Measurements from ENCODE around the gene MAST2.
"Not testable (repeated sequence)": the region's sequence is repeated elsewhere in the genome, so short reads cannot be mapped to it uniquely, and the experiment has no call there.

MAST2 gene

DNA sequence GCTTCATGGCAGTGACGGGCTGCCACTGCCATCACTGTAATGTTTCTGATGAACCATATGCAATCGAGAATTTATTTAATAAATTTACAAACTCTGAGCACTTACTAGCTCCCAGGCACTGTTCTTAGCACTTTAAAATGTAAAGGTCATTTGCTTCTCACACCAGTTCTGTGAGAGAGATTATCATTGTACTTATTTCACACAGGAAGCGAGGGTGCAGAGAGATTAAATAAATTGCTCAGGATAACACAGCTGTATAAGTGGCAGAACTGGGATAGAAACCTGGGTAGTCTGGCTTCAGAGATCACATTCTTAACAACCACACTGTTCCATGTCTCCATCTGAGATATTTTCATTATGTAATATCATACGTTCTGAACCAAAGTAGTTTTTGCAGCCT lies 119.9 kb downstream of the MAST2 start:
- Mint-ChIP-seq H3K27me3 (no peaks in the 10 kb centered on the region), H3K9me3 (no peaks in the 10 kb centered on the region), H3K4me1 (peaks cover 14% of the 10 kb centered on the region), H3K27ac (no peak overlapping the region), H3K36me3 (peaks cover 8% of the 10 kb centered on the region), H3K4me3 (no peak overlapping the region)
- ATAC-seq, result no peak

DNA sequence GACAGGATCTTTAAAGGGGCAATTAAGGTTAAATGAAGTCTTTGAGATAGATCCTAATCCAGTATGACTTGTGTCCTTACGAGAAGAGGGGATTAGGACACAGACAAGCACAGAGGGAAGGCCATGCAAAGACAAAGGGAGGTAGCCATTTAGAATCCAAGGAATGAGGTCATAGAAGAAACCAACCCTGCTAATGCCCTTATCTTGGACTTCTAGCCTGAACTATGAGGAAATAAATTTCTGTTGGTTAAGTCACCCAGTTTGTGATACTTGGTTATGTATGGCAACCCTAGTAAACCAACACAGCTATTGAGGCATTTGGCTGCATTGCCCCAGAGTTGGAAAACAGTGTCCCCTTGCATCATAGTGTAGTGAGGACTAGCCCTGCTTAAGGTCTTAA lies 121.3 kb downstream of the MAST2 start:
- no peaks in the 10 kb centered on the region for H3K27me3 Mint-ChIP-seq
- H3K36me3 Mint-ChIP-seq, result peaks cover 8% of the 10 kb centered on the region
- H3K27ac Mint-ChIP-seq, result no peak overlapping the region
- no peak for ATAC-seq
- H3K4me1 Mint-ChIP-seq, result peaks cover 24% of the 10 kb centered on the region
- no peak overlapping the region for H3K4me3 Mint-ChIP-seq
- H3K9me3 Mint-ChIP-seq, result no peaks in the 10 kb centered on the region

DNA sequence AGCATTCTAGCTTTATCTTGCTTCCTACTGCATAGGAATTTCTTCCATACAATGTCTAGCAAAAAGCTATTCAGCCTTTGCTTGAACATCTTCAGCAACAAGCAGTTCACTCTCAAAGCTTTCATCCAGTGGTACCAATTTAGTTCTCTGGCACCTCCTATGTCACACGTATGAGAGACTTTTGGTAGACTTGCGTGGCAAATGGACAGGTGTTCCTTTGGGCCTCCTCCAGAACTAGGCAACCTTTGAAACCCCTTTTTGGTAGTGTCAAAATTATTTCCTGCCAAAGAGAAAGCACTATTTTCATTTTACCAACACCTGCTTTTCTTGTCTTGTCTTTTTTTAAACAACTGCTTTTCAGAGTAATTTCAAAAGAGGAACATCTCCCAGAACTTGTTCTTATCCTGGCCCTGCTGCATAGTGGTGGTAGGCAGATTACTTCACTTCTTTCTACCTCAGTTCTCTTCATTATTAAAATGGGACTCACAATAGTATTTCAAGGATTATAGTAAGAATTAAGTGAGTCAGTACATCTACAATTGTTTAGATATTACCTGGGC lies 122.4 kb downstream of the MAST2 start:
- Mint-ChIP-seq H3K27me3 (no peaks in the 10 kb centered on the region), H3K4me1 (peaks cover 24% of the 10 kb centered on the region), H3K36me3 (peaks cover 8% of the 10 kb centered on the region), H3K27ac (no peak overlapping the region), H3K4me3 (no peak overlapping the region), H3K9me3 (no peaks in the 10 kb centered on the region)
- ATAC-seq, result no peak

DNA sequence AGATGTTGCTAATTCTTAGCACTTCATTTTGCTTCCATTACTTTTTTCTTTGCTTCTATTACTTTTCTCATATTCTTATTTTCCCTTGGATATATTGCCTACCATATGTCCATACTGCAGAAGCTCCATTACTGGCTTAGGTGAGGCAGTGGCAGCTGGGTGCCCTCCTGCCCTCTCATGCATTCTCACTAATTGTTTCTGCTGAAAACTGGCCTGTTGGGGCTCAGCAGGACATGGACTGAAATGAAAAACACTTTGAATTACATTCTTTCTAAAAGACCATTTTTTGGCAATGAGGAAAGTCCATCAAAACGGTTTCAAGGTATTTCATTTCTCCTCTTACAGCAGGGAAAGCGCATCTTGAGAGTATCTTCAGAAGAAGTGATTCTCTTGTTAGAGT lies 122.9 kb downstream of the MAST2 start:
- Mint-ChIP-seq H3K9me3 (no peaks in the 10 kb centered on the region), H3K4me3 (no peak overlapping the region), H3K36me3 (peaks cover 6% of the 10 kb centered on the region), H3K27ac (no peak overlapping the region), H3K4me1 (peaks cover 24% of the 10 kb centered on the region), H3K27me3 (no peaks in the 10 kb centered on the region)
- no peak for ATAC-seq

DNA sequence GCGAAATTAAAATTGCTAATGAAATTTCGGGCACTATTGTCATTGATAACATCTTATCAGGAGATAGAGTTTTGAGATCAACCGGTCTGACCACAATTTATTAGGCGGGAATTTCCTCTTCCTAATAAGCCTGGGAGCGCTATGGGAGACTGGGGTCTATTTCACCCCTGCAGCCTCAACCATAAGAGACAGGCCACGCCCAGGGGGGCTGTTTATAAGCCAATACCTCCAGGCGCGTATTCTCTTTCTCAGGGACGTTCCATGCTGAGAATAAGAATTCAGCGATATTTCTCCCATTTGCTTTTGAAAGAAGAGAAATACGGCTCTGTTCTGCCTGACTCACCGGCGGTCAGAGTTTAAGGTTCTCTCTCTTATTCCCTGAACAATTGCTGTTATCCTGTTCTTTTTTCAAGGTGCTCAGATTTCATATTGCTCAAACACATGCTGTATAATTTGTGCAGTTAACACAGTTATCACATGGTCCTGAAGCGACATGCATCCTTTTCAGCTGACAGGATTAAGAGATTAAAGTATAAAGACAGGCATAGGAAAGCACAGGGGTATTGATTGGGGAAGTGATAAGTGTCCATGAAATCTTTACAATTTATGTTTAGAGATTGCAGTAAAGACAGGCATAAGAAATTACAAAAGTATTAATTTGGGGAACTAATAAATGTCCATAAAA lies 124.0 kb downstream of the MAST2 start:
- H3K36me3 Mint-ChIP-seq, H3K27ac Mint-ChIP-seq, H3K27me3 Mint-ChIP-seq, H3K9me3 Mint-ChIP-seq, H3K4me3 Mint-ChIP-seq, ATAC-seq: not testable (repeated sequence)
- H3K4me1 Mint-ChIP-seq, result peaks cover 24% of the 10 kb centered on the region

DNA sequence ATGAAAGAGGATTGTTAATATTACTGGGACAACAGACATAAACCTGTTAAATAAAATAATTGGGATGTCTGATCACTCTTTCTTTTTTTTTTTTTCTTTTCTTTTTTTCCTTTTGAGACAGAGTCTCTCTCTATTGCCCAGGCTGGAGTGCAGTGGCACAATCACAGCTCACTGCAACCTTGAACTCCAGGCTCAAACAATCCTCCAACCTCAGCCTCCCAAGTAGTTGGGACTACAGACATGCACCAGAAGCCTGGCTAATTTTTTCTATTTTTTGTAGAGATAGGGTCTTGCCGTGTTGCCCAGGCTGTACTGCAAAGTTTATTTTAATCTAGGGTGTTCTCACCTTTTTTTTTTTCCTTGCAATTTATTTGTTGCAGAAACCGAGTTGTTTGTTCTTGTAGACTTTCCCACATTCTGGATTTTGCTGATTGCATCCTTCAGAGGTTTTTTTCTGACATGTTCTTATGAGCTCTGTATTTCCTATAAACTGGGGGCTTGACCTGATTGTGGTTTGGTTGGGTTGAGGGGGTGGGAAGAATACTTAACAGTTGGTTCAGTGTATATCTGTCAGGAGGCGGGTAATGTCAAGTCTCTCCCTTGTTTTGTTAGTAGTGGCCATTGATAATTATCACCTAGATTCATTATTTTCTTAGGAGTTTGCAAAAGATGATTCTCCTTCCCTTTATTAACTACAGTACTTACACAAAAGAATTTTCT lies 125.2 kb downstream of the MAST2 start:
- H3K4me3 Mint-ChIP-seq, result no peak overlapping the region
- peaks cover 24% of the 10 kb centered on the region for H3K4me1 Mint-ChIP-seq
- H3K27me3 Mint-ChIP-seq, result no peaks in the 10 kb centered on the region
- H3K36me3 Mint-ChIP-seq, result no peaks in the 10 kb centered on the region
- ATAC-seq, result no peak
- no peak overlapping the region for H3K27ac Mint-ChIP-seq
- no peaks in the 10 kb centered on the region for H3K9me3 Mint-ChIP-seq

DNA sequence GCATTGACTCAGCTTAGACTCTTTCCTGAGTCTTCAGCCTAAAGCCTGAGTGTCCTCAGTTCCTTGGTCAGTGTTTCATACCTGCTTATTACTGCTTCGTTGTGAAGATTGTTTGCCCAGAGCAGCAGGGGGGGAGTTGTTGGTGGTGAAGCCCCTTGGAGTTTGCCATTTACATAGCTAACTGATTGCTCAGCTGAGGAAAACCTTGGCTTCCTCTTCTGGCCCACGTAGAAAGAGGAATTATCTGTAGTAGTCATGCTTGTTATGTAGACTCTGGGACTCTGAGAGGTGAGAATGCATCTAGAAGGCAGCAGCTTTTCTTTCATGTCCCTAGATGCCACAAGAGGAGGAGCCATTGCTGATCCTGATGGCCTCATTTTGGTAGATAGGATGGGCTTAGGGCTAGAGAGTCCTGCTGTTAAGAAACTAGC lies 125.9 kb downstream of the MAST2 start:
- Mint-ChIP-seq H3K27me3 (no peaks in the 10 kb centered on the region), H3K36me3 (no peaks in the 10 kb centered on the region), H3K9me3 (no peaks in the 10 kb centered on the region), H3K27ac (no peak overlapping the region), H3K4me3 (no peak overlapping the region), H3K4me1 (peaks cover 24% of the 10 kb centered on the region)
- ATAC-seq, result peak; percentile 27

DNA sequence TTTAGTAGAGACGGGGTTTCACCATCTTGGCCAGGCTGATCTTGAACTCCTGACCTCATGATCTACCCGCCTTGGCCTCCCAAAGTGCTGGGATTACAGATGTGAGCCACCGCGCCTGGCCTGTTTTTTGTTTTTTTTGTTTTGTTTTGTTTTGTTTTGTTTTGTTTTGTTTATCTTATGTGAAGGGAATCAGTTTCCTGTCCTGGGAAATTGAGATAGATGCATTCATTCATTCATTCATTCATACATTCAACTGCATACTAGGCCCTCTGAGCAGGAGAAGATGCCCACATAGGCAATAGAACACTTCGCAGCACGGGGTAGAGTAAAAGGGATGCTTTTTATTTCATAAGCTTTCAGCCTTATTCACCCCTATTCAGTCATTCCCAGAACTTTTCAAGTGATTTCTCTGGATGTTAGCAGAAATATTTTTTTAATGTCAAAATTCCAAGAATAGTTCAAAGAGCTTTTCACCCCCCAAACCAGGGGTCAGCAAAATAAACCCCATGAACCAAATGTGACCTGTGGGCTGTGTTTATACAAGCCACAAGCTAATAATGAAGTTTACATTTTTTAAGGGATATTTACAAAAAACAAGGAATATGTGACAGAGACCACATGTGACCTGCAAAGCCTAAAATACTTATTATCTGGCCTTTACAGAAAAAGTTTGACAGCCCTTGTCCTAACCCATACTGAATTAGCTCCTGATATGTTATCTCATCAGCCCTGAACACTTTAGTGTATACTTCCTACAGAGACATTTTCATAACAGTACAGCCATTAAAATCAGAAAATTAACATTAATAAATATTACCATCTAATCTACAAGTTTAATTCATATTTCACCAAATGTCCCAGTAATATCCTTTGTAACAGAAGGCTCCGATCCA lies 127.1 kb downstream of the MAST2 start:
- H3K4me1 Mint-ChIP-seq, result peaks cover 28% of the 10 kb centered on the region
- no peaks in the 10 kb centered on the region for H3K27me3 Mint-ChIP-seq
- no peaks in the 10 kb centered on the region for H3K9me3 Mint-ChIP-seq
- no peak overlapping the region for H3K27ac Mint-ChIP-seq
- no peak for ATAC-seq
- no peak overlapping the region for H3K4me3 Mint-ChIP-seq
- H3K36me3 Mint-ChIP-seq, result no peaks in the 10 kb centered on the region

DNA sequence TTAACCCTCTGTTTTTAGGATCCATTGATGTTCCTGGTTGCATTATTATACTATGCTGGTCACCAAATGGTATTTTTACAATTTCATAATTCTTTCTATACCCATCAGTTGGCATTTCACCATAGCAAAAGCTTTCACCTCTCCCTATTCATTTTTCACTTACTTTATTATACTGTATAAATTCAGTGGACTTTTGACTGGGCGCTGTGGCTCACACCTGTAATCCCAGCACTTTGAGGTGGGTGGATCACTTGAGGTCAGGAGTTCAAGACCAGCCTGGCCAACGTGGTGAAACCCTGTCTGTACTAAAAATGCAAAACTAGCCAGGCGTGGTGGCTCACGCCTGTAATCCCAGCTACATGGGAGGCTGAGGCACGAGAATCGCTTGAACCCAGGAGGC lies 128.8 kb downstream of the MAST2 start:
- H3K9me3 Mint-ChIP-seq, H3K36me3 Mint-ChIP-seq, H3K27me3 Mint-ChIP-seq, ATAC-seq, H3K27ac Mint-ChIP-seq, H3K4me3 Mint-ChIP-seq: not testable (repeated sequence)
- H3K4me1 Mint-ChIP-seq, result peaks cover 32% of the 10 kb centered on the region

DNA sequence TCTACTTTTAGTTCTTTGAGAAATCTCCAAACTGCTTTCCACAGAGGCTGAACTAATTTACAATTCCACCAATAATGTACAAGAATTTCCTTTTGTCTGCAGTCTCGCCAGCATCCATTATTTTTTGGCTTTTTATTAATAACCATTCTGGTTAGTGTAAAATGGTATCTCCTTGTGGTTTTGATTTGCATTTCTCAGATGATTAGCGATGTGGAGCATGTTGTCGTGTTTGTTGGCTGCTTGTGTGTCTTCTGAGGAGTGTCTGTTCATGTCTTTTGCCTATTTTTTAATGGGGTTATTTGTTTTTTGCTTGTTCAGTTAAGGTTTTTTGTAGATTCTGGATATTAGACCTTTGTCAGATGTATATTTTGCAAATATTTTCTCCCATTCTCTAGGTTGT lies 131.5 kb downstream of the MAST2 start:
- H3K9me3 Mint-ChIP-seq, result no peaks in the 10 kb centered on the region
- H3K27ac Mint-ChIP-seq, result no peak overlapping the region

DNA sequence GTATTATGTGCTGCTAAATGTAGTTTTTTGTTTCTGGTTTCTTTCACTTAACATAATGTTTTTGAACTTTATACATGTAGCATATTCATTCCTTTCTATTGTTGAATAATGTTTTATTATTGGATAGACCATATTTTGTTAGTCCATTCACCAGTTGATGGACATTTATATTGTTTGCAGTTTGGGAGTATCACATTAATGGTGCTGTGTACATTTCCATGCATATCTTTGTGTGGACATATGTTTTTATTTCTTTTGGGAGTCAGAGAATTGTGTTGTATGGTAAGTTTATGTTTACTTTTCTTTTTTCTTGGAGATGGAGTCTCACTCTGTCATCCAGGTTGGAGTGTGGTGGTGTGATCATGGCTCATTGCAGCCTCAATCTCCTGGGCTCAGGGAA lies 134.6 kb downstream of the MAST2 start:
- no peak overlapping the region for H3K27ac Mint-ChIP-seq
- H3K4me3 Mint-ChIP-seq, result no peak overlapping the region
- ATAC-seq, result no peak
- H3K9me3 Mint-ChIP-seq, result peaks cover 4% of the 10 kb centered on the region
- no peaks in the 10 kb centered on the region for H3K27me3 Mint-ChIP-seq
- peaks cover 23% of the 10 kb centered on the region for H3K4me1 Mint-ChIP-seq
- peaks cover 26% of the 10 kb centered on the region for H3K36me3 Mint-ChIP-seq

More for the DNA sequence above, 131.5 kb downstream of the MAST2 start:
- Mint-ChIP-seq H3K4me1 (peaks cover 23% of the 10 kb centered on the region), H3K36me3 (peaks cover 10% of the 10 kb centered on the region), H3K27me3 (no peaks in the 10 kb centered on the region), H3K4me3 (no peak overlapping the region)
- ATAC-seq, result no peak

DNA sequence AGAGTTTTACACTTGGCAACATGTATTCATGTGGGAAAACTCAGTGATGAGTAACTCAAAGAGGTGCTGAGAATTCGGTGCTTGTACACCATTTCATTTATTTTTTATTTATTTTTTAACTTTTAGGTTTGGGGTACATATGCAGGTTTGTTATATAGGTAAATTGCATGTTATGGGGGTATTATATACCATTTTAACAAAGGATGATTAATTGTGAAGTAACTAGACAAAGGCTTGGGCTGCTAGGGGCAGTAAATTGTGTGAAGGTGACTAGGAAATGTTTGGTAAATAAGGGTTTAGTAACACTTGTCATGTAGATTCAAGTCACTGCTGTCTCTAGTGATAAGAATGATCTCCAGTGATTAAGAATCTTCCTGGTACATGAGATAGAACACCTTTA lies 139.0 kb downstream of the MAST2 start:
- ATAC-seq, result no peak
- H3K27me3 Mint-ChIP-seq, result no peaks in the 10 kb centered on the region
- H3K4me1 Mint-ChIP-seq, result no peaks in the 10 kb centered on the region
- peaks cover 35% of the 10 kb centered on the region for H3K36me3 Mint-ChIP-seq
- H3K4me3 Mint-ChIP-seq, result no peak overlapping the region
- H3K27ac Mint-ChIP-seq, result no peak overlapping the region
- peaks cover 5% of the 10 kb centered on the region for H3K9me3 Mint-ChIP-seq

DNA sequence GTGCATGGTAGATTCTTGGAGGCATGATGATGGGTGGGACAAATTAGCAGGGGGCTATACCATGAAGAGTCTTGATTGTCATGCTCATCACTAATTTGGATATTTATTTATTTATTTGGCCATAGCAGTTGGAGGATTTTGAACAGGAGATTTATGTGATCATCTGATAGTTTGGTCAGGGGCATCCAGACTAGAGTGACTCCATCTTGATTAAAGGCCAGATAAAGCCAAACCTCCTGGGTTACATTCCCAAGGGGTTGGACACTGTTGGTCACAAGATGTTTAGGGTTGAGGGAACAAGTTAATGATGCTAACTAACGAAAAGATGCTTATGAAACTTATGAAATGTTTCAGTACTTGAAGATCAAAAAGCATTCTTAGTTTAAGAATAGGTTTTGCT lies 139.8 kb downstream of the MAST2 start:
- ATAC-seq, result no peak
- Mint-ChIP-seq H3K4me1 (no peaks in the 10 kb centered on the region), H3K9me3 (peaks cover 5% of the 10 kb centered on the region), H3K27ac (no peak overlapping the region), H3K4me3 (no peak overlapping the region), H3K27me3 (no peaks in the 10 kb centered on the region), H3K36me3 (peaks cover 30% of the 10 kb centered on the region)

DNA sequence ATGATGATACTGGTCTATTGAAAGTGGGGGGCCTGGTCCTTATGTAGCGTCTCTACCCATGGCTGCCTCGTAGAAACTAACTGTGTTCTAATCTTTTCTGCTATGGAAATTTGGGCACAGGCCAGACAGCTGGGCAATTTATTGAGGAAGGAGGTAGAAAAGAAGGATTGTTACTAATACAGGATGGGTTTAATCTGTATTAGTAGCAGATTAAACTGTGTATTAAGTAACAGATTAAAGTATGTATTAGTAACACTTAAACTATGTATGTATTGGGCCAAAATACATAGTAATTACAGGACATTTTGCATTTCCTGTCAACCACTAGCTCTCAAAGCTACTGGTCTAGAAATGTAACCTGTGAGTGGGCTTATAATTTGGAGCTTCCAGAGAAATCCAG lies 142.0 kb downstream of the MAST2 start:
- Mint-ChIP-seq H3K9me3 (peaks cover 5% of the 10 kb centered on the region), H3K4me1 (peaks cover 7% of the 10 kb centered on the region), H3K4me3 (no peak overlapping the region), H3K27me3 (no peaks in the 10 kb centered on the region), H3K27ac (no peak overlapping the region), H3K36me3 (peaks cover 24% of the 10 kb centered on the region)
- no peak for ATAC-seq

DNA sequence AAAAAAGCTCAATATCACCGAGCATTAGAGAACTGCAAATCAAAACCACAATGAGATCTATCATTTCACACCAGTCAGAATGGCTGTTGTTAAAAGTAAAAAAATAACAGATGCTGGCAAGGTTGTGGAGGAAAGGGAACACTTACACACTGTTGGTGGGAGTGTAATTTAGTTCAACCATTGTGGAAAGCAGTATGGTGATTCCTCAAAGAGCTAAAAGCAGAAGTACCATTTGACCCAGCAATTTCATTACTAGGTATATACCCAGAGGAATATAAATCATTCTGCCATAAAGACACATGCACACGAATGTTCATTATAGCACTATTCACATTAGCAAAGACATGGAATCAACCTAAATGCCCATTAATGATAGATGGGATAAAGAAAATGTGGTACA lies 146.1 kb downstream of the MAST2 start:
- H3K9me3 Mint-ChIP-seq, H3K4me3 Mint-ChIP-seq, ATAC-seq, H3K4me1 Mint-ChIP-seq, H3K27ac Mint-ChIP-seq, H3K36me3 Mint-ChIP-seq, H3K27me3 Mint-ChIP-seq: not testable (repeated sequence)

Measured in stimulated activated memory B cell treated with anti-CD40 and anti-IgM and Interleukin-4, amounts not matched to agents 10 μg/mL and 1 μg/mL and 100 μg/mL, for 72 hours (primary cell).